Endothelial cell of umbilical vein (primary cell): ENCODE measurements around the gene ARHGAP28. TPM values are rescaled to one million over a fixed set of nuclear protein-coding genes. Genes with fewer than 3 reads are reported as not detected.

Experiments used
- BruUV-seq: library from RNA; stranded (reverse); fragments of 400-500 nt; replicated peaks from 2 replicates; lab custom pipeline; 2021; lab: Mats Ljungman, UMichigan
- CTCF ChIA-PET: fragments of 300-600, 350-600 bp; sonication (Branson Sonifier 250); formaldehyde crosslinking; loops from one replicate; lab custom pipeline; 2021; ENCODE audit warnings: antibody characterized with exemption, inconsistent platforms; lab: Charles Lee
- POLR2A ChIA-PET: fragments of 300-600, 350-600 bp; sonication (Branson Sonifier 250); formaldehyde crosslinking; loops from one replicate; lab custom pipeline; 2021; ENCODE audit warnings: antibody characterized with exemption, inconsistent platforms; lab: Charles Lee
- DNase-seq: peaks from one replicate; pipeline ENCODE4 v3.0.0-alpha.2; 2011; ENCODE audit warnings: low read depth, low spot score
- FAIRE-seq: peaks from 2 replicates; lab custom pipeline; 2011; peaks lifted over from hg19 to GRCh38; lab: Jason Lieb, UNC
- H2AFZ ChIP-seq: 2 replicates; pipeline ENCODE4 v1.6.0; 2012; ENCODE audit warnings: low read depth, low read length, control low read depth, inconsistent platforms
- H3K27ac ChIP-seq: 2 replicates; pipeline ENCODE4 v1.5.1; 2011; ENCODE audit warnings: low read depth, mild to moderate bottlenecking, control low read depth, low read length, moderate library complexity; ENCODE audit not compliant: insufficient read depth
- H3K27me3 ChIP-seq, 2 experiments: 2 replicates each; pipeline versions ENCODE4 v1.6.0 to v1.6.1; 2011; ENCODE audit warnings: low read length in 2 of 2, mixed read lengths in 1 of 2; ENCODE audit not compliant: control insufficient read depth in 2 of 2, insufficient read depth in 2 of 2
- H3K36me3 ChIP-seq, 2 experiments: 2 replicates in 1 of 2; 3 replicates in 1 of 2; pipeline ENCODE4 v1.5.1; 2011; ENCODE audit warnings: low read length in 2 of 2, mild to moderate bottlenecking in 1 of 2, moderate library complexity in 1 of 2; ENCODE audit not compliant: control insufficient read depth in 2 of 2, insufficient read depth in 2 of 2; ENCODE audit errors: extremely low read depth in 1 of 2
- H3K4me1 ChIP-seq: 3 replicates; pipeline ENCODE4 v1.5.1; 2011; ENCODE audit warnings: mild to moderate bottlenecking, low read length; ENCODE audit not compliant: control insufficient read depth, insufficient read depth; ENCODE audit errors: extremely low read depth
- H3K4me2 ChIP-seq: 2 replicates; pipeline ENCODE4 v1.6.1; 2011; ENCODE audit warnings: low read length, control low read depth, mixed read lengths; ENCODE audit not compliant: insufficient read depth
- H3K4me3 ChIP-seq, 3 experiments: fragments of 200-600 bp in 1 of 3; sonication (generic), shearing (Covaris generic) in 1 of 3; replicated peaks in 1 of 3; 2 replicates each; pipeline ENCODE4 v1.5.1; 2011 to 2016; ENCODE audit warnings: control low read depth in 3 of 3, low read length in 3 of 3, mild to moderate bottlenecking in 2 of 3, inconsistent platforms in 1 of 3, low read depth in 1 of 3, moderate library complexity in 1 of 3; ENCODE audit not compliant: insufficient read depth in 1 of 3
- H3K79me2 ChIP-seq: 2 replicates; pipeline ENCODE4 v1.6.0; 2012; ENCODE audit warnings: low read length, inconsistent platforms; ENCODE audit not compliant: control insufficient read depth, insufficient read depth
- H3K9ac ChIP-seq: replicated peaks from 2 replicates; pipeline ENCODE3; 2011; ENCODE audit warnings: low read length, control low read depth; ENCODE audit not compliant: insufficient read depth; ENCODE audit errors: extremely low read depth
- H3K9me1 ChIP-seq: replicated peaks from 3 replicates; pipeline ENCODE4 v1.6.0; 2011; ENCODE audit warnings: mild to moderate bottlenecking, low read length; ENCODE audit not compliant: control insufficient read depth, insufficient read depth; ENCODE audit errors: extremely low read depth
- H3K9me3 ChIP-seq: replicated peaks from 2 replicates; pipeline ENCODE4 v1.5.1; 2012; ENCODE audit warnings: low read length, inconsistent platforms; ENCODE audit not compliant: control insufficient read depth, insufficient read depth
- H4K20me1 ChIP-seq: replicated peaks from 2 replicates; pipeline ENCODE3; 2011; ENCODE audit warnings: mild to moderate bottlenecking, low read length; ENCODE audit not compliant: control insufficient read depth, insufficient read depth; ENCODE audit errors: extremely low read depth
- CTCF ChIP-seq, 2 donors: IDR thresholded peaks; 1 replicate in 1 of 2; 2 replicates in 1 of 2; pipeline ENCODE4 v1.5.1; 2011; ENCODE audit warnings: low read length in 2 of 2, mild to moderate bottlenecking in 2 of 2, moderate library complexity in 2 of 2, control low read depth in 1 of 2, inconsistent platforms in 1 of 2, low read depth in 1 of 2; ENCODE audit not compliant: insufficient read depth in 1 of 2; ENCODE audit errors: extremely low read depth in 1 of 2
- EZH2 ChIP-seq: IDR thresholded peaks from 2 replicates; pipeline ENCODE4 v1.6.1; 2012; ENCODE audit warnings: borderline replicate concordance, low read depth, mild to moderate bottlenecking, moderate library complexity, low read length, inconsistent platforms; ENCODE audit not compliant: severe bottlenecking
- FOS ChIP-seq: IDR thresholded peaks from 2 replicates; pipeline ENCODE4 v1.6.1; 2011; ENCODE audit warnings: mild to moderate bottlenecking, low read length, moderate library complexity, borderline replicate concordance; ENCODE audit not compliant: insufficient read depth
- GATA2 ChIP-seq: IDR thresholded peaks from 2 replicates; pipeline ENCODE4 v1.7.0; 2011; ENCODE audit warnings: low read depth, mild to moderate bottlenecking, moderate library complexity, mixed read lengths, low read length; ENCODE audit not compliant: insufficient read length, insufficient read depth
- JUN ChIP-seq: IDR thresholded peaks from 2 replicates; pipeline ENCODE4 v1.6.1; 2011; ENCODE audit warnings: borderline replicate concordance, low read depth; ENCODE audit not compliant: insufficient read length, insufficient read depth
- MAX ChIP-seq: IDR thresholded peaks from 2 replicates; pipeline ENCODE4 v1.6.1; 2011; ENCODE audit not compliant: insufficient read depth, insufficient read length
- MYC ChIP-seq: IDR thresholded peaks from one replicate; pipeline ENCODE4 v1.6.1; 2011; ENCODE audit warnings: mild to moderate bottlenecking, low read depth, low read length
- POLR2A ChIP-seq: IDR thresholded peaks from 2 replicates; pipeline ENCODE4 v1.6.1; 2012; ENCODE audit warnings: low read depth, mild to moderate bottlenecking, control low read depth, low read length
- POLR2AphosphoS5 ChIP-seq: IDR thresholded peaks from 2 replicates; pipeline ENCODE4 v1.6.1; 2012; ENCODE audit warnings: low read depth, mild to moderate bottlenecking, control low read depth, low read length, moderate library complexity; ENCODE audit not compliant: insufficient read depth
- dilution Hi-C: fragments of 300-500 bp; cut with MboI; formaldehyde crosslinking; loops from one replicate; pipeline ENCODE4 v1.15.0; 2019; ENCODE audit warnings: low sequenced_read_pairs; ENCODE audit not compliant: extremely low pct_ligation_motif_present
- intact Hi-C: fragments of 100-400 bp; cut with micrococcal nuclease; formaldehyde crosslinking; loops from one replicate; pipeline ENCODE4 v1.10.0; 2022
- polyA plus RNA-seq, 4 experiments: library from polyadenylated mRNA; depleted of rRNA in 3 of 4; stranded (reverse) in 3 of 4; unstranded in 1 of 4; fragments of >200 nt; gene quantifications; 2 replicates each; pipeline versions ENCODE4 v1.2.1 to v1.2.3, GENCODE V29; 2011 to 2012; ENCODE audit warnings: missing spikeins in 1 of 4
- total RNA-seq: library from RNA; stranded (reverse); gene quantifications from 2 replicates; pipeline ENCODE4 v1.2.3, GENCODE V29; 2021

ARHGAP28 gene
- total and polyA plus RNA-seq, 2 donors (not counting 3 experiments of a cell fraction or from before 2014, with no cell fraction given): 3.8 to 23.4 TPM

- no peaks in the 10 kb centered on the region for H3K36me3 ChIP-seq
- H4K20me1 ChIP-seq: no peaks in the 10 kb centered on the region
- DNase-seq (no peak), FAIRE-seq (no peak)
- H3K9ac ChIP-seq: no peak overlapping the region
- no peaks in the 10 kb centered on the region for H3K9me1 ChIP-seq
- no peaks in the 10 kb centered on the region for H3K4me1 ChIP-seq
- TF ChIP-seq MAX (no peak), POLR2A (no peak), FOS (no peak), CTCF (IDR thresholded peaks at IDR 0.05; ENCODE audit: extremely low read depth in 1 of 2, insufficient read depth in 1 of 2, low read depth in 1 of 2, low read length in 2 of 2) (no peak), POLR2AphosphoS5 (no peak), MYC (no peak), JUN (no peak), GATA2 (no peak), EZH2 (no peak)
- H3K4me2 ChIP-seq: no peak overlapping the region
- H2AFZ ChIP-seq: no peak overlapping the region
- H3K79me2 ChIP-seq: no peaks in the 10 kb centered on the region
- dilution Hi-C loops: no loop called here
- ChIA-PET CTCF (no interaction called here), POLR2A (no interaction called here)
- no peaks in the 10 kb centered on the region for H3K9me3 ChIP-seq
- no peaks in the 10 kb centered on the region for H3K27me3 ChIP-seq
- H3K27ac ChIP-seq: no peak overlapping the region
- intact Hi-C loops: no loop called here
- no peak overlapping the region for H3K4me3 ChIP-seq
- no TSS peak for BruUV-seq
These were observed 233.3 kb downstream of the ARHGAP28 start for GRCh38 chr18:6962571-6963451.
